HepG2 (cell line): ENCODE data around the gene SLC25A1. TPM values are rescaled to one million over a fixed set of nuclear protein-coding genes. Genes with fewer than 3 reads are reported as not detected.

Source experiments
- ATAC-seq: fragments of 200-7000 bp; cut with Tn5 transposase; 3 replicates; pipeline ENCODE4 v1.9.1; 2020; ENCODE audit warnings: mild to moderate bottlenecking, moderate library complexity
- BruUV-seq: library from RNA; stranded (reverse); fragments of 400-500 nt; replicated peaks from 2 replicates; lab custom pipeline; 2021; lab: Mats Ljungman, UMichigan
- CTCF ChIA-PET: fragments of 300-600 bp; formaldehyde crosslinking; extraction: SDS; loops from one replicate; lab custom pipeline; 2021; ENCODE audit warnings: low total read pairs, inconsistent platforms, low intra/inter-chr PET ratio; lab: Yijun Ruan, JAX
- POLR2A ChIA-PET: fragments of 350-600 bp; sonication (Branson Sonifier 250); formaldehyde crosslinking; loops from one replicate; lab custom pipeline; 2020; ENCODE audit warnings: antibody characterized with exemption, inconsistent platforms; lab: Yijun Ruan, JAX
- DNase-seq: peaks from one replicate; pipeline ENCODE4 v3.0.0-alpha.2; 2015; ENCODE audit warnings: low spot score
- FAIRE-seq: peaks from 3 replicates; lab custom pipeline; 2011; peaks lifted over from hg19 to GRCh38; lab: Jason Lieb, UNC
- H2AFZ ChIP-seq: one replicate; pipeline ENCODE4 v1.6.1; 2011; ENCODE audit warnings: low read length, inconsistent platforms
- H3K27ac ChIP-seq: fragments of 300-600 bp; 3 replicates; pipeline ENCODE4 v1.8.0; 2011; ENCODE audit warnings: mixed run types, mild to moderate bottlenecking, mixed read lengths, low read length, inconsistent platforms; ENCODE audit not compliant: insufficient read depth; ENCODE audit errors: extremely low read length
- H3K27me3 ChIP-seq, 2 experiments: fragments of 200-600 bp in 1 of 2; 2 replicates in 1 of 2; 3 replicates in 1 of 2; pipeline versions ENCODE4 v1.6.0 to v1.8.0; 2011; ENCODE audit warnings: low read length in 2 of 2, mild to moderate bottlenecking in 2 of 2, moderate library complexity in 2 of 2, inconsistent platforms in 1 of 2; ENCODE audit not compliant: insufficient read depth in 2 of 2, control insufficient read depth in 1 of 2
- H3K36me3 ChIP-seq, 2 experiments: fragments of 200-600 bp in 1 of 2; replicated peaks in 1 of 2; 2 replicates in 1 of 2; 3 replicates in 1 of 2; pipeline versions ENCODE4 v1.5.1 to v1.8.0; 2011; ENCODE audit warnings: low read length in 2 of 2, inconsistent platforms in 1 of 2; ENCODE audit not compliant: insufficient read depth in 2 of 2, control insufficient read depth in 1 of 2
- H3K4me1 ChIP-seq: 2 replicates; pipeline ENCODE4 v1.5.1; 2012; ENCODE audit warnings: low read length, inconsistent platforms; ENCODE audit not compliant: insufficient read depth
- H3K4me2 ChIP-seq: 2 replicates; pipeline ENCODE4 v1.6.0; 2011; ENCODE audit warnings: low read depth, low read length, inconsistent platforms
- H3K4me3 ChIP-seq, 3 experiments: fragments of 200-600 bp in 1 of 3; sonication (generic), shearing (Covaris generic) in 1 of 3; replicated peaks in 1 of 3; 2 replicates each; pipeline ENCODE4 v1.5.1; 2011 to 2016; ENCODE audit warnings: low read length in 3 of 3, inconsistent platforms in 2 of 3, low read depth in 2 of 3, mild to moderate bottlenecking in 2 of 3, control low read depth in 1 of 3, mixed read lengths in 1 of 3; ENCODE audit not compliant: insufficient read depth in 1 of 3
- H3K79me2 ChIP-seq: one replicate; pipeline ENCODE4 v1.6.1; 2011; ENCODE audit warnings: low read length, inconsistent platforms; ENCODE audit not compliant: insufficient read depth
- H3K9ac ChIP-seq: 2 replicates; pipeline ENCODE4 v1.6.0; 2011; ENCODE audit warnings: mild to moderate bottlenecking, low read depth, low read length, inconsistent platforms; ENCODE audit not compliant: insufficient read depth
- H3K9me3 ChIP-seq: 2 replicates; pipeline ENCODE4 v1.5.1; 2012; ENCODE audit warnings: mild to moderate bottlenecking, low read length
- H4K20me1 ChIP-seq: 2 replicates; pipeline ENCODE4 v1.6.0; 2011; ENCODE audit warnings: inconsistent platforms, mild to moderate bottlenecking, low read length, moderate library complexity; ENCODE audit not compliant: insufficient read depth
- ADNP ChIP-seq: sonication (generic); formaldehyde crosslinking; IDR thresholded peaks from 2 replicates; pipeline ENCODE4 v1.4.0; 2020; ENCODE audit warnings: missing genetic modification reagents
- AGO1 ChIP-seq: fragments of 200-400 bp; formaldehyde crosslinking; IDR thresholded peaks from 2 replicates; pipeline ENCODE4 v1.6.1; 2017; ENCODE audit warnings: mild to moderate bottlenecking, low read depth, low read length, moderate library complexity; ENCODE audit not compliant: poor library complexity, severe bottlenecking
- AGO2 ChIP-seq: fragments of 200-400 bp; formaldehyde crosslinking; optimal IDR thresholded peaks from 2 replicates; pipeline ENCODE3; 2017; ENCODE audit warnings: mild to moderate bottlenecking, low read depth, low read length, moderate library complexity
- DMAP1 ChIP-seq: IDR thresholded peaks from 2 replicates; pipeline ENCODE4 v1.6.1; 2016
- GABPB1 ChIP-seq: IDR thresholded peaks from 2 replicates; pipeline ENCODE4 v1.6.1; 2016; ENCODE audit warnings: mild to moderate bottlenecking, missing genetic modification reagents, moderate library complexity, missing compliant biosample characterization
- GTF3A ChIP-seq: sonication (generic); formaldehyde crosslinking; conservative IDR thresholded peaks from 2 replicates; pipeline ENCODE4 v1.4.0; 2020; ENCODE audit warnings: mild to moderate bottlenecking, missing genetic modification reagents
- HNRNPL ChIP-seq: fragments of 200-400 bp; formaldehyde crosslinking; IDR thresholded peaks from 2 replicates; pipeline ENCODE4 v1.6.1; 2017; ENCODE audit warnings: mild to moderate bottlenecking, low read depth, low read length
- HOXA3 ChIP-seq: sonication (generic); formaldehyde crosslinking; IDR thresholded peaks from 2 replicates; pipeline ENCODE4 v1.5.0; 2020; ENCODE audit warnings: missing genetic modification reagents
- IKZF4 ChIP-seq: sonication (generic); formaldehyde crosslinking; IDR thresholded peaks from 2 replicates; pipeline ENCODE4 v1.5.1; 2020; ENCODE audit warnings: borderline replicate concordance, mild to moderate bottlenecking, low read depth, missing genetic modification reagents; ENCODE audit errors: not compliant biosample characterization
- KDM5A ChIP-seq: fragments of 200-600 bp; sonication (generic); IDR thresholded peaks from 2 replicates; pipeline ENCODE4 v1.7.0; 2018; ENCODE audit warnings: antibody characterized with exemption, mild to moderate bottlenecking, low read length, borderline replicate concordance
- MED13 ChIP-seq: sonication (generic); formaldehyde crosslinking; IDR thresholded peaks from 2 replicates; pipeline ENCODE4 v1.5.0; 2020; ENCODE audit warnings: missing genetic modification reagents
- MYC ChIP-seq: sonication (generic); formaldehyde crosslinking; IDR thresholded peaks from 2 replicates; pipeline ENCODE4 v1.9.0; 2021; ENCODE audit warnings: missing genetic modification reagents, borderline replicate concordance
- RBM22 ChIP-seq: fragments of 200-400 bp; formaldehyde crosslinking; optimal IDR thresholded peaks from 2 replicates; pipeline ENCODE3; 2017; ENCODE audit warnings: mild to moderate bottlenecking, low read length, moderate library complexity
- SSRP1 ChIP-seq: IDR thresholded peaks from 2 replicates; pipeline ENCODE4 v1.6.1; 2016; ENCODE audit warnings: control low read depth
- TAF15 ChIP-seq: fragments of 200-400 bp; formaldehyde crosslinking; IDR thresholded peaks from one replicate; pipeline ENCODE4 v1.6.1; 2018; ENCODE audit warnings: mild to moderate bottlenecking, low read depth, low read length; ENCODE audit not compliant: poor library complexity, severe bottlenecking
- ZBTB7B ChIP-seq: sonication (generic); formaldehyde crosslinking; IDR thresholded peaks from 2 replicates; pipeline ENCODE4 v1.4.0; 2020; ENCODE audit warnings: missing genetic modification reagents
- ZFP41 ChIP-seq: sonication (generic); formaldehyde crosslinking; IDR thresholded peaks from 2 replicates; pipeline ENCODE4 v1.4.0; 2020; ENCODE audit warnings: mild to moderate bottlenecking, missing genetic modification reagents, borderline replicate concordance
- ZFP62 ChIP-seq: sonication (generic); formaldehyde crosslinking; IDR thresholded peaks from 2 replicates; pipeline ENCODE4 v1.4.0; 2020; ENCODE audit warnings: missing genetic modification reagents
- ZNF501 ChIP-seq: sonication (generic); formaldehyde crosslinking; IDR thresholded peaks from 2 replicates; pipeline ENCODE4 v1.5.1; 2020; ENCODE audit warnings: mild to moderate bottlenecking, moderate library complexity, missing genetic modification reagents
- ZNF547 ChIP-seq: sonication (generic); formaldehyde crosslinking; IDR thresholded peaks from 2 replicates; pipeline ENCODE4 v1.5.1; 2020; ENCODE audit warnings: mild to moderate bottlenecking, missing genetic modification reagents
- ZNF766 ChIP-seq: sonication (generic); formaldehyde crosslinking; IDR thresholded peaks from 2 replicates; pipeline ENCODE4 v1.5.0; 2020; ENCODE audit warnings: missing genetic modification reagents, borderline replicate concordance
- ZNF784 ChIP-seq: sonication (generic); formaldehyde crosslinking; IDR thresholded peaks from 2 replicates; pipeline ENCODE4 v1.5.1; 2020; ENCODE audit warnings: missing genetic modification reagents, mild to moderate bottlenecking, borderline replicate concordance
- ZSCAN21 ChIP-seq: sonication (generic); formaldehyde crosslinking; IDR thresholded peaks from 2 replicates; pipeline ENCODE4 v1.8.0; 2022; ENCODE audit warnings: mild to moderate bottlenecking, missing genetic modification reagents, moderate library complexity, borderline replicate concordance
- WGBS: methylation state at CpG from one replicate; pipeline ENCODE4 v1.1.6; 2017; ENCODE audit warnings: low lambda C conversion rate; 5-methylcytosine and 5-hydroxymethylcytosine counted together
- in situ Hi-C: cut with HindIII; loops from 2 replicates; pipeline ENCODE4 v1.10.0; 2017; ENCODE audit warnings: low pct_unique_long_range_greater_than_20kb; ENCODE audit not compliant: extremely low pct_ligation_motif_present
- intact Hi-C: fragments of 100-400 bp; cut with micrococcal nuclease; formaldehyde crosslinking; loops from one replicate; pipeline ENCODE4 v1.10.0; 2022; ENCODE audit not compliant: unreplicated experiment
- polyA plus RNA-seq, 8 experiments: library from polyadenylated mRNA; depleted of rRNA in 3 of 8; stranded (reverse) in 7 of 8; unstranded in 1 of 8; fragments of >200 nt; fragmentation: Illumina TruSeq in 4 of 8; extraction: Trizol in 4 of 8; gene quantifications; 2 replicates each; pipeline versions ENCODE4 v1.2.1 to v1.2.3, GENCODE V29; 2011 to 2016; ENCODE audit warnings: low read depth in 4 of 8, missing spikeins in 1 of 8, mixed read lengths in 1 of 8; ENCODE audit not compliant: insufficient read depth in 1 of 8
- total RNA-seq, 5 experiments: library from RNA; depleted of rRNA; stranded (reverse); fragments of >200 nt; fragmentation: Illumina TruSeq; extraction: Trizol; gene quantifications; 2 replicates each; pipeline ENCODE4 v1.2.3, GENCODE V29; 2016; ENCODE audit warnings: low read depth in 1 of 5

The SLC25A1 gene
- total and polyA plus RNA-seq, 2 of the 13 experiments (the other 11 are each of a cell fraction or from before 2014, with no cell fraction given): 49.4 to 161 TPM

DNA sequence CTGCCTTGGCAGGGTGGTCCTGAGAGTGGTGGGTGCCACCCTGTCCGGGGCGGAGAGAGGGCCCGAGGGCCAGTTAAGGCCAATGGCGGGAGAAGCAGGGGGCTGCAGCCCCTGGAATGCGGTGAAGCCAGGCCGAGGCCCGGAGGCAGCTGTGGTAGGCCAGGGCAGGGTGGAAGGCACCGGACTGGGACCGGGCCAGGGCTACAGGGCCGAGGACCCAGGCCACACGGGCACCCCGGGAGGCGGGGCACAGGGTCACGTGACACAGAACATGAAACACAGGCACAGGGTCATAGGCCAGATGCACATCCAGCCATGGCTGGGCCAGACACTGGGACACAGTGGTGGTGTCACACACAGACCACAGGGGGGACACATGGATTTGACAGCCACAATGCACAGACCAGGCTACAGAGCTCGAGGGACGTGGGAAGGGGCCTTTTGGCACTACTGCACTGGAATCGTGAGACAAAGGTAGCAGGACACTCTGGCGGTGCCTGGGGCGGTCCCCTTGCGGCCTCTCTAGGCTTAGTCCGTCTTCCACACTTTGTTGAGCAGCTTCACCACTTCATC lies 2.8 kb downstream of the SLC25A1 start (continued):
- TF ChIP-seq ADNP: no peak
- TF ChIP-seq ZNF547 (CRISPR knock-in tag): 0 out of 2 replicates have a peak, but pooled peaks have one; percentile 15

DNA sequence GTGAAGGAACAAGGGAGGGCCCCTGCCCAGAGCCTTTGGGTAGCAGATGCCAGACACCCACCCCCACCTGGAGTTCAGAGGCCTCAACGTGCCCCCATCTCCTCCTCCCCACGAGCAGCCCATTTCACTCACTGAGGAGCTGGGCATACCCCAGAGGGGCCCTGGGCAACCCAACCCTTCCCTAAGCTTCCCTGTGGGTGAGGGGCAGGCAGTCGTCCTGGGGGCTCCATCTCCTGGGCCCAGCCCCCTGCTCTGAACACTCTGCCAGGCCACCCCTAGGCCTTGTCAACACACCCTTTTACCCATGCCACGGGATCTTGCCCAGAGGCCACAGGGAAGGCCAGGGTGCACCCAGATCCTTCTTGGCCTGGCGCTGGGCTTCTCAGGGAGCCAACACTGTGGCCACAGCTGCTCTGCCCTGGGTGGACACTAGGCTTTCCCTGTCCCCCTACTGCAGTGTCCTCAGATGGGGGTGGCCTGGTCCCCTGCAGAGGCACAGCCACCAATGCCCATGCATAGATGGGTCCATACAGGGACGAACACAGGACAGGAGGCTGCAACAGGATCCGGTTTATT lies 3.4 kb downstream of the SLC25A1 start:
- intact Hi-C loops: loop anchor here (5.0 kb wide), 1 partner anchor 257 kb away; the partner anchor contains the start of genes HIRA and MRPL40
- Histone ChIP-seq H3K36me3 (peaks cover 3 to 15% of the 10 kb centered on the region in 2 experiments; a peak in 3 of 5 replicates), H4K20me1 (peaks cover 29% of the 10 kb centered on the region), H2AFZ (no peak overlapping the region), H3K27me3 (peaks cover 1 to 5% of the 10 kb centered on the region in 2 experiments; a peak in 2 of 5 replicates), H3K9me3 (no peaks in the 10 kb centered on the region), H3K79me2 (peaks cover 41% of the 10 kb centered on the region), H3K4me1 (peaks cover 65% of the 10 kb centered on the region), H3K9ac (peak overlapping the region; percentile 94; the same call in 1 of the 2 replicates), H3K4me2 (peak overlapping the region; percentile 96), H3K4me3 (no peak overlapping the region; a peak in 1 of 6 replicates), H3K27ac (peak overlapping the region; percentile 80)
- FAIRE-seq (no peak), DNase-seq (no peak), ATAC-seq (no peak)
- no TSS peak for BruUV-seq
- 94% methylated on average over 3 of the region's 7 CpGs for WGBS
- in situ Hi-C loops: no loop called here
- ChIA-PET POLR2A (interaction anchor here (1.1 kb wide), 1 partner anchor 56 kb away, joined by 3 read pairs; no protein-coding TSS in a partner anchor), CTCF (no interaction called here)
- peak; percentile 74 for TF ChIP-seq TAF15
- no peak for TF ChIP-seq ZNF766 (CRISPR knock-in tag)
- TF ChIP-seq GABPB1 (CRISPR knock-in tag): 0 out of 2 replicates have a peak, but pooled peaks have one; percentile 4
- no peak for TF ChIP-seq ZFP41 (CRISPR knock-in tag)
- 0 out of 2 replicates have a peak, but pooled peaks have one; percentile 1 for TF ChIP-seq HOXA3
- TF ChIP-seq RBM22: peak; percentile 47
- 0 out of 2 replicates have a peak, but pooled peaks have one; percentile 26 for TF ChIP-seq ZNF547 (CRISPR knock-in tag)
- peak; percentile 9; the same call in 1 of the 2 replicates for TF ChIP-seq MYC
- TF ChIP-seq ZBTB7B: no peak
- TF ChIP-seq ZNF501: peak; percentile 1; the same call in 1 of the 2 replicates
- no peak for TF ChIP-seq MED13 (CRISPR knock-in tag)
- TF ChIP-seq AGO2: peak; percentile 93
- TF ChIP-seq AGO1: peak; percentile 86
- TF ChIP-seq KDM5A: no peak
- TF ChIP-seq GTF3A: no peak
- no peak for TF ChIP-seq ZSCAN21 (CRISPR knock-in tag)
- no peak for TF ChIP-seq IKZF4 (CRISPR knock-in tag)
- 0 out of 2 replicates have a peak, but pooled peaks have one; percentile 61 for TF ChIP-seq ZNF784 (CRISPR knock-in tag)
- TF ChIP-seq ZFP62 (CRISPR knock-in tag): no peak
- TF ChIP-seq HNRNPL: 0 out of 2 replicates have a peak, but pooled peaks have one; percentile 40
- 0 out of 2 replicates have a peak, but pooled peaks have one; percentile 17 for TF ChIP-seq SSRP1
- no peak for TF ChIP-seq DMAP1
